22Rv1 (cell line): Measurements from ENCODE around the gene LRRD1.
"Not testable (repeated sequence)": the region's sequence is repeated elsewhere in the genome, so short reads cannot be mapped to it uniquely, and the experiment has no call there.

Experiments
- H3K27ac ChIP-seq: fragments of 450-650 bp; 2 replicates; pipeline ENCODE4 v1.5.1; 2017
- ZFX ChIP-seq: fragments of 450-650 bp; IDR thresholded peaks from 2 replicates; pipeline ENCODE4 v1.6.1; 2017; ENCODE audit warnings: antibody characterized with exemption, borderline replicate concordance
- TF ChIP-seq, protein P1 (sequence below): fragments of 450-650 bp; IDR thresholded peaks from 2 replicates; pipeline ENCODE4 v1.5.1; 2017; ENCODE audit warnings: mild to moderate bottlenecking

Gene LRRD1

DNA sequence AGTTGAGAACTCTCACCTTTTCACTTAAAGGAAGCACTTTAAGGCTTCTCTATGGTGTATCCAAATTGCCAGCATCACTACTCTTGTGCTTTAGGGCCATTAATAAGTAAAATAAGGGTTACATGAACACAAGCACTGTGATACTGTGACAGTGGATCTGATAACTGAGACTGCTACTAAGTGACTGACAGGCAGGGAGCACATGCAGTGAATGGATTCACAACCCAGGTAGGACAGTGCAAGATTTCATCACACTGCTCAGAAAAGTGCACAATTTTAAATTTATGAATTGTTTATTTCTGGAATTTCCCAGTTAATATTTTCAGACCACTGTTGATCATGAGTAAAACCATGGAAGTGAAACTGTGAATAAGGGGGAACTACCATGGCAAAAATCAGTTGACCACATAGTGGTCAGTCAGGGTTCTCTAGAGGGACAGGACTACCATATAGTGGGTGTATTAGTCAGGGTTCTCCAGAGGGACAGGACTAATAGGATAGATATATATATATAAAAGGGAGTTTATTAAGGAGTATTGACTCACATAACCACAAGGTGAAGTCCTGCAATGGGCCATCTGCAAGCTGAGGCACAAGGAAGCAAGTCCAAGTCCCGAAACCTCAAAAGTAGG is 23.7 kb downstream of the LRRD1 start:
- H3K27ac ChIP-seq, result no peak overlapping the region
- TF ChIP-seq ZFX, result no peak
- TF ChIP-seq, protein P1, sequence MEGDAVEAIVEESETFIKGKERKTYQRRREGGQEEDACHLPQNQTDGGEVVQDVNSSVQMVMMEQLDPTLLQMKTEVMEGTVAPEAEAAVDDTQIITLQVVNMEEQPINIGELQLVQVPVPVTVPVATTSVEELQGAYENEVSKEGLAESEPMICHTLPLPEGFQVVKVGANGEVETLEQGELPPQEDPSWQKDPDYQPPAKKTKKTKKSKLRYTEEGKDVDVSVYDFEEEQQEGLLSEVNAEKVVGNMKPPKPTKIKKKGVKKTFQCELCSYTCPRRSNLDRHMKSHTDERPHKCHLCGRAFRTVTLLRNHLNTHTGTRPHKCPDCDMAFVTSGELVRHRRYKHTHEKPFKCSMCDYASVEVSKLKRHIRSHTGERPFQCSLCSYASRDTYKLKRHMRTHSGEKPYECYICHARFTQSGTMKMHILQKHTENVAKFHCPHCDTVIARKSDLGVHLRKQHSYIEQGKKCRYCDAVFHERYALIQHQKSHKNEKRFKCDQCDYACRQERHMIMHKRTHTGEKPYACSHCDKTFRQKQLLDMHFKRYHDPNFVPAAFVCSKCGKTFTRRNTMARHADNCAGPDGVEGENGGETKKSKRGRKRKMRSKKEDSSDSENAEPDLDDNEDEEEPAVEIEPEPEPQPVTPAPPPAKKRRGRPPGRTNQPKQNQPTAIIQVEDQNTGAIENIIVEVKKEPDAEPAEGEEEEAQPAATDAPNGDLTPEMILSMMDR, result no peak

DNA sequence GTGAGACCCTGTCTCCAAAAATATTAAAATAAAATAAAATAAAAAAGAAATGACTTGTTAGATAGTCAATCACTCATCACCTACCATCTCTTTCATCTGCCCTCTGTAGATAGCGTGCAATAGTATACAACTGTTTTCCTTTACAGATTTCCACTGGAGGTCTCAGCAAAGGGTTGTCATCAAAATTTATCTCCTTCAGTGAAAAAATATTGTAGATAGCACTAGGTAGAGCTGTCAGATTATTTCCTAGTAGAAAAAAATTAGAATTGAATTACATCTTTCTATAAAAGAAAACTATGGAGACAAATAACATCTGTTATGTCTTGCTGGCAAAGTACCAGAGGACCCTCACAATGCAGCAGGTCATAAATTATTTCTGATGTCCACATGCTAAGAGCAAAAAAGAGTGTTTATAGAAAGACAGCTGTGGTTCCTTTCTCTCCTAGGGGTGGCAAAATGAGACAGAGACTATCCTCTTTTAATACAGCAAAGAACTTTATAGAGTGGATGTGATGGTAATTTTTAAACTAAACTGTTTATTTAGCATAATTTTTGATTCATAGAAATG is 28.4 kb downstream of the LRRD1 start:
- no peak for TF ChIP-seq ZFX
- TF ChIP-seq, protein P1, result no peak
- no peak overlapping the region for H3K27ac ChIP-seq

DNA sequence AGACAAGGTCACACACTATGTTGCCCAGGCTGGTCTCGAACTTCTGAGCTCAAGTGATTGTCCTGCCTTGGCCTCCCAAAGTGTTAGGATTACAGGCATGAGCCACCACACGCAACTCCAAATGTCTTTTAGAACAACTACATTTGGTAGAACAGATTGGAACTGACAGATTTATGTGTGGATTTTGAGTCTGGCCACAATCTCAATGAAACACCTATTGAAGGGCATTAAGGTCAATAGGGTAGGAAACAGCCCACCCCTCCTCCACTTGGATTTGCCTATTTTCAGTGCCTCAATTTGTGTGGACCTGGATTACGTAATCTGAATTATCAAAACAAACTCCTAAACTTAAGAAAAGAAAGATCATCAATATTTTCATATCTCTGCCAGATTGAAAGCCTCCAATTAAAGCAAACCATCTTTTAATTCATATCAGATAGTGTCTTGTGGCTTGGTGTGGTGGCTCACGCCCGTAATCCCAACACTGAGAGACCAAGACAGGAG is 29.2 kb downstream of the LRRD1 start:
- H3K27ac ChIP-seq, result no peak overlapping the region
- no peak for TF ChIP-seq ZFX
- TF ChIP-seq, protein P1, result no peak

DNA sequence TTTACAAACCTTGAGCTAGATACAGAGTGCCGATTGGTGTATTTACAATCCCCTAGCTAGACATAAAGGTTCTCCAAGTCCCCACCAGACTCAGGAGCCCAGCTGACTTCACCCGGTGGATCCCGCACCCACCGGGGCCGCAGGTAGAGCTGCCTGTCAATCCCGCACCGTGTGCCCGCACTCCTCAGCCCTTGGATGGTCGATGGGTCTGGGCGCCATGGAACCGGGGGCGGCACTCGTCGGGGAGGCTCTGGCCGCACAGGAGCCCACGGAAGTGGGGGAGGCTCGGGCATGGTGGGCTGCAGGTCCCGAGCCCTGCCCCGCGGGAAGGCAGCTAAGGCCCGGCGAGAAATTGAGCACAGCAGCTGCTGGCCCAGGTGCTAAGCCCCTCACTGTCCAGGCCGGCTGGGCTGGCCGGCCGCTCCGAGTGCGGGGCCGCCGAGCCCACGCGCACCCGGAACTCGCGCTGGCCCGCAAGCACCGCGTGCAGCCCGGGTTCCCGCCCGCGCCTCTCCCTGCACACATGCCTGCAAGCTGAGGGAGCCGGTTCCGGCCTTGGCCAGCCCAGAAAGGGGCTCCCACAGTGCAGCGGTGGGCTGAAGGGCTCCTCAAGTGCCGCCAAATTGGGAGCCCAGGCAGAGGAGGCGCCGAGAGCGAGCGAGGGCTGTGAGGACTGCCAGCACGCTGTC is 35.6 kb downstream of the LRRD1 start:
- not testable (repeated sequence) for H3K27ac ChIP-seq

DNA sequence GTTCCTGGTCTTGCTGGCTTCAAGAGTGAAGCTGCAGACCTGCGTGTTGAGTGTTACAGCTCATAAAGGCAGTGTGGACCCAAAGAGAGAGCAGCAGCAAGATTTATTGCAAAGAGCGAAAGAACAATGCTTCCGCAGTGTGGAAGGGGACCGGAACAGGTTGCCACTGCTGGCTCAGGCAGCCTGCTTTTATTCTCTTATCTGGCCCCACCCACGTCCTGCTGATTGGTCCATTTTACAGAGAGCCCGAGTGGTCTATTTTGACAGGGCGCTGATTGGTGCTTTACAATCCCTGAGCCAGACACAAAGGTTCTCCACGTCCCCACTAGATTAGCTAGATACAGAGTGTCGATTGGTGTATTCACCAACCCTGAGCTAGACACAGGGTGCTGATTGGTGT is 36.2 kb downstream of the LRRD1 start:
- H3K27ac ChIP-seq, result not testable (repeated sequence)

DNA sequence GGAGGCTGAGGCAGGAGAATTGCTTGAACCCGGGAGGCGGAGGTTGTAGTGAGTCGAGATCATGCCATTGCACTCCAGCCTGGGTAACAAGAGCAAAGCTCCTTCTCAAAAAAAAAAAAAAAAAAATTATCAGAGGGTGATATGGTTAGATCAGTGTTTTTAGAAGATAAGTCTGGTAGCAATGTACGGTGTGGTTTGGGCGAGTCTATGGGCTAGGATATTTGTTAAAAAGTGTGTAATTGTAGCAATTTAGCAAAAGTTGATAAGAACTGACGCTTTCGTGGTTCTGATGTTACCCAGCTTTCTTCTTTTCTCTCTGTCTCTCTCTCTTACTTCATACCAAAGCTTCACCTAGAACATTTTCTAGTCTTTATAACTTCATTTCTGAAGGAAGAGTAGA is 37.8 kb downstream of the LRRD1 start:
- no peak overlapping the region for H3K27ac ChIP-seq
- no peak for TF ChIP-seq ZFX
- TF ChIP-seq, protein P1, result no peak

DNA sequence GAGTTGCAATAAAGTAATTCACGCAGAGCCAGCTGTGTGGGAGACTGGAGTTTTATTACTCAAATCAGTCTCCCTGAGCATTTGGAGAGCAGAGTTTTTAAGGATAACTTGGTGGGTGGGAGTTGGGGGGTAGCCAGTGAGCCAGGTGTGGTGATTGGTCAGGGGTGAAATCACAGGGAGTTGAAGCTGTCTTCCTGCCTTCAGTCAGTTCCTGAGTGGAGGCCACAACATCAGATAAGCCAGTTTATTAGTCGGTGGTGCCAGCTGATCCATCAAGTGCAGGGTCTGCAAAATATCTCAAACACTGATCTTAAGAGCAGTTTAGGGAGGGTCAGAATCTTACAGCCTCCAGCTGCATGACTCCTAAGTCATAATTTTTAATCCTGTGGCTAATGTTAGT is 41.4 kb downstream of the LRRD1 start:
- TF ChIP-seq, protein P1, result no peak
- TF ChIP-seq ZFX, result no peak

DNA sequence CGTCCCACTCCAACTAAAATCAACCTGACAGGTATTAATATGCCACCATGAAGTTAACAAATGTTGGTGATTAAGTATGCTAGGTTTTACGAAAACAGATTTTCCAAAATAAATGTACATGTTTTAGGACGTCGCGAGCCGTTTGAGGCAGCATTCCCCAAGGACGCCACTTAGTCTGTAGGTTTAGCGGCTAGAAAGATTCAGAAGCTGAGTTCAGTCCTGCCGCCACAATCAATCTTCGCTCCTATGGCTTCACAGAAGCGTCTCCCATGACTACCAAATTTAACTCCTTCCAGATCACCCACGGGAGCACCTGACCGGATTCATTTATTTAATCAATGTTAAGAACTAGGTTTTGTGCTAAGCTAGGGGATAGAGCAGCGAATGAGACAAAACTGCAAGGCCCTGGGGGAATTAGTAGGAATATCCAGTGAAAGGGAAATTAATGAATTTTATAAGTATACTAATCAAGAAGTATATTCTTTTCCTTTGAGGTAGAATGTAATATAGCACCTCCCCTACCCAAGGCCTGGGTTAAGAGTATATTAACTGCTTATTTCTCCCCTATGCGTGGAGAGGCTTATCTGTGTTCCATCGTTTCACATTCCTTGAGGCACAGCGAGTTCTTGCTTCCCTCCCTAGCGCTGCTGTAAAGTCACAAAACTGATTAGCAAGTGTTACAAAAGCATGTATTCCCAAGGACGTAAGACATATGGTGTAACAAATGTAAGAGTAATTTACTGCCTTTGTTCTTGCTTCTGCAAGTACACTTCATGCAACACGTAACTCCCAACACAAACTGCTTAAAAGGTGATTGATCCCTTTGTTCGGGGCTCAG is 43.7 kb downstream of the LRRD1 start:
- TF ChIP-seq ZFX, result no peak
- TF ChIP-seq, protein P1, result no peak
- H3K27ac ChIP-seq, result peak overlapping the region; percentile 88

More for the DNA sequence above, 41.4 kb downstream of the LRRD1 start:
- no peak overlapping the region for H3K27ac ChIP-seq
